ENCODE measurements around the gene MOSPD3.
"Not testable (repeated sequence)": the region's sequence is repeated elsewhere in the genome, so short reads cannot be mapped to it uniquely, and the experiment has no call there.

The MOSPD3 gene, protein sequence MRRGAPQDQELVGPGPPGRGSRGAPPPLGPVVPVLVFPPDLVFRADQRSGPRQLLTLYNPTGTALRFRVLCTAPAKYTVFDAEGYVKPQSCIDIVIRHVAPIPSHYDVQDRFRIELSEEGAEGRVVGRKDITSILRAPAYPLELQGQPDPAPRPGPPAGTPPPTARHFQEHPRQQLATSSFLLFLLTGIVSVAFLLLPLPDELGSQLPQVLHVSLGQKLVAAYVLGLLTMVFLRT

DNA sequence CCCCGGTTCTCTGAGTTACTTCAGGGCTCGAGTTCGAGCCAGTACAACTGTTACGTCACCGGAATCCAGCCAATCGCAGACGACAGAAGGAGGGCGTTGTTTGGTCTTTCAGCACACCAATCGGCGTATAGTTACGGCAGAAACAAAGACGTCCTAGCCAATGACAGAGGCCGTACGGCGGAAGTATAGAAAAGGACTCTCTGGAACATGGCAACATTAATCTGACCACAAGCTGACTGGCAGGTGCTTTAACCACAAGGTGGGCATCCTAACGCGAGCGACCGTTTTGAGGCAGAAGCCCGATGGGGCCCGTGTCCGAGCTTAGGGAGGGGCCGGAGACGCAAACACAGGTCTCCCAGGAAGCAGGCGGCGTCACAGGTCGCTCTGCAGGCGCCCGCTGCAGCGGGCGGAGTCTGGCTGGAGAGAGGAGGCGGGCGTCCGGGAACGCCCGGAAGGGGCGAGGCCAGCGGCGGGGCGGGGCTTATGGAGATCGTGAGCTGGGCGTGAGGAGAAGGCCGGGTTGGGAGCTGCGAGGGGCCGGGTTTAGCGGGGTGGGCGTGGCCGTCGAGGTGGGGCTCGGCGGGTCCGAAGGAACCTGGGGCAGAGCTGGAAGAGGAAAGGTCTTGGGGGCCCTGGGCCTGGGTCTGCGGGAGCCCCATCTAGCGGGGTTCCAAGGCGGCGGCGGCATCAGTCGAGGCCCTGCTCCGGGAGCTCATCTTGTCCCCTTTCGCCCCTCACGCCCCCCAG, at the start of gene MOSPD3:
Gene MOSPD3 (plus strand): TSS at position 558 of the 747 bp plus-strand sequence. CDS start 252 bp downstream, outside the sequence.
- DNase-seq (ENCODE audit: low read depth), result peak; percentile 99

DNA sequence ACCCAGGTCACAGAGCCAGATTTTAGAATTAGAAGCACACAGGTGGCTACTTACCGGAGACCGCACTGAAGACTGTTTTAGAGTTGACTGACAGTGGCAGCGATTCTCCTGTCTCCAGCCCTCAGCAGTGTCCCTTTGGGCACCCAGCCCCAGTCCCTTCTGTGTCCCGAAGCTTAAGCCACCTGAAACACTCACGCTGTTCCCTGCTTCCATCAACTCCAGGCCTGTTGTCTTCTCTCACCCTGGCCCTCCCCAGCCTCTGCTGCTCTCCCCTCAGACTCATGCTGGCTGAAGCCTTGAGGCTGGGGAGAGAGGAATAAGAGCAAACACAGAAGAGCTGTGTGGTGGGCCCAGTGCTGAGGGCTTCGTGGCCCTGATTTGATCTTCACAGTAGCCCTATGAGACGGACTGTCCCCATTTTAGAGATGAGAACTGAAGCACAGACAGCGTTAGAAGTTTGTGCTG, 49.2 kb upstream of the MOSPD3 start:
- no peak for DNase-seq (ENCODE audit: low read depth)

DNA sequence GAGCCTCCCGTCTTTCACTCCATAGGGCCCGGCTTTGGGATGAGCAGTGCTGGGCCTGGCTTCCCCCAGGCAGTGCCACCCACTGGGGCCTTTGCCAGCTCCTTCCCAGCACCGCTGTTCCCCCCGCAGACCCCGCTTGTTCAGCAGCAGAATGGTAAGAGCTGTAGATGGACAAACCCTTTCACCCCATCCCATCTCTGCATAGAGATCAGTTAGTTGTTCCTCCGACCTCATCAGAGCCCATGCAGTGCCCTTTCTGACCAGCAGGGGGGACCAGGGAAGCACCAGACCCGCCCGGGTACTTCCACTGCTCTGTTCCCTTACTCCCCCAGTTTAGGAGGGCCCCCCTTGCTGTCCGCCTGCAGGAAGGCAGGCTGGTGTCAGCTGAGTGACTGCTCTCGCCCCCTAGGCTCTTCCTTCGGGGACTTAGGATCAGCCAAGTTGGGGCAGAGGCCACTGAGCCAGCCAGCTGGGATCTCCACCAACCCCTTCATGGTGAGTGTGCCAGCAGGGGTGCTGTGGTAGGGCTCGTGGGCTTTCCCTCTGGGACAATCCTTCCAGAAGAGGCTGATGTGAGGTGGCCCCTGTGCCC, 48.4 kb upstream of the MOSPD3 start:
- peak; percentile 54 for DNase-seq (ENCODE audit: low read depth)

DNA sequence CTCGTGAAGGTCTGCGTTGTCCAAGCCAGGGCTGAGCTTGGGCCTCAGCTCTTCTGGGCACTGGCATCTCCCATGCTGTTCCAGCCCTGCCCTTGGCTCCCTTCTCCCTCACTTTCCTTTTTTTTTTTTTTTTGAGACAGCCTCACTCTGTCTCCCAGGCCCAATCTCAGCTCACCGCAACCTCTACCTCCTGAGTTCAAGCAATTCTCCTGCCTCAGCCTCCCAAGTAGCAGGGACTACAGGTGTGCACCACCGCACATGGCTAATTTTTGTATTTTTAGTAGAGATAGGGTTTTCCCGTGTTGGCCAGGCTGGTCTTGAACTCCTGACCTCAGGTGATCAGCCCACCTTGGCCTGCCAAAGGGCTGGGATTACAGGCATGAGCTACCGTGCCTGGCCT, 47.9 kb upstream of the MOSPD3 start:
- not testable (repeated sequence) for DNase-seq (ENCODE audit: low read depth)

DNA sequence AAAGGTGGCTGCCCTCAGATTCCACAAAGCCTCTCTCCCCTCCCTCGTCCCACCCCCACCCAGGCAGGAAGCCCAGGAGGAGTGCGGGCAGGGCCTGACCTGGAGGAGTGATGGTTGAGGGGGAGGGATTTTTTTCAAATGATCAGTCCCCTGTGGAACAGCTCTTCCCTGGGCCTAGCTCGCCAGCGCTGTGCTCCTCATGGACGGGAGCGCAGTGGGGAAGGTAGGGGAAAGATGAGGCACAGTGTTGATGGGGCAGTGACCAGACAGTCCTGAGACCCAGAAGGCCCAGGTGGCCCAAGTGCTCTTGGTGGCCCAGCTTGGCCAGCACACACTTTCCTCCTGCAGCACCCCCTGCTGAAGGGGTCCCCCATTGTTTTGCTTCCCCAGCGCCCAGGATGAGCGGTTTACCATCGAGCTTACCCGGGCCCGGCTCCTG, 47.2 kb upstream of the MOSPD3 start:
- no peak for DNase-seq (ENCODE audit: low read depth)

DNA sequence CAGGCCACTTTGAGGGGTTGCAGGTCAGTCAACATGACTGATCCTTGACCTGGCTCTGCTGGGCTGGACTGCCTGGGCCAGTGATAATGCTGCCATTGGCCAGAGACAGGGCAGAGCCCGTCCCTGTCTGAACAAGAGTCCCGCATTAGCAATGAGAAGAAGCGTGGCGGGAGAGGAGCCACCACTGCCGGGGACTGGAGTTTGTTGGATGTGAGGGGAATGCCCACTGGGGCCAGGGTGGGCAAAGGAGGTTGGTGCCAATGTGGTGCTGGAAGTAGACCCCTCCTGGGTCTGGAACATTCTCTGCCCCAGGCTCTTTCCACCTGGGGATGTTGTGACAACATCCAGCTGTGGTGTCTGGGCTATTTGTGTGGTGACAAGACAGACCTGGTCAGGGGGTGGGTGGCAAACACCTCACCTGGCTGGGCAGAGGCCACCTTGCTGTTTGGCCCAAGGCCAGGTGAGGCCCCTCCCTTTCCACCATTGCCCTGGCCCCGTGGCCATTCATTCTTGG, 46.3 kb upstream of the MOSPD3 start:
- DNase-seq (ENCODE audit: low read depth), result no peak

DNA sequence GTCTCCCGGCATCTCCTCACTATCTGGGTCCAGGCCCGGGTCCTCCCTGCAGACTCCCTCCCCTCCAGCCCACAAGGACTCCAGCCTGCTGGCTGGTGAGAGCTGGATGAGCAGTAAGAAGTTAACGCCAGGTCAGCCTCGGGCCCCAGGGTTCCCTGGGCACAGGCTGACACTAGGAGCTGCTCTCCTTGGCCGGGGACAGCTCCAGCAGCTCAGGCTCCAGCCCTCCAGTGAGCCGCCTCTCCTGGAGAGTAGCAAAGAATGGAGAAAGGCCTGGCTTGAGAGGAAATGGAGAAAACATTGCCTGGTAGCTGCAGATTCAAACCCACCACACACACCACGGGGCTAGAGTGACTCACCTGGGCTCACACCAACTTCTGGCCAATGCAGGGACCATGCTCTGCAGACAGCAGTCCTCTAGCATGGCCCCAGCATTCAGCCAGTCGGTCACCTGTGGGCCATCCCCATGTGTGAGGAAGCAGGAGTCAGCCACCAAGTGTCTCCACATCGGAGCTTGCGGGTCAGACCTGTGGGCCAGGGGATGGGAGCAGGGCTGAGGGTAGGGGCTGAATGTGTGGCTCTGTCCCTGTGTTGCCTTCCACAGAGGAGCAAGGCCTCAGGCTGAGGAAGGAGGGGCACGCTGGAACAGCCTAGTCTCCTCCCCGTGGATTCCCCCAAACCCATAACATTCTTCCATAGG, 45.2 kb upstream of the MOSPD3 start:
- no peak for DNase-seq (ENCODE audit: low read depth)

DNA sequence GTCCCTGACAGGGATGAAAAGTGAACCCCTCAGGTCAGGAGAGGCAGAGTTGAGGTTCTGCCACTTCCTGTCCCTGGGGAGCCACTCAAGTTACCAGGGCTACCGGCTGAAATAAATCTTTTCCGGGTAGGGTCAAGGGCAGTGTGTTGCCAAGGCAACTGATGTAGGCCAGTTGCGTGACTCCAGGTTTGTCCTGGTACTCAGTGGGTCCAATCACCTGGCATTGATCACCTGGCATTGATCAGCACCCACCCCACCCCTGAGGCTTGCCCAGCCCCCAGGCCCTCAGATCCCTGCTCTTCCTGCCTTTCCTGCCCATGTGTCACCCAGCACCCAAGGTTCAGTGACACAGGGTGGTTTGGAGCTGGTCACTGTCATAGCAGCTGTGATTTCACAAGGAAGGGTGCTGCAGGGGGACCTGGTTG, 44.6 kb upstream of the MOSPD3 start:
- no peak for DNase-seq (ENCODE audit: low read depth)

DNA sequence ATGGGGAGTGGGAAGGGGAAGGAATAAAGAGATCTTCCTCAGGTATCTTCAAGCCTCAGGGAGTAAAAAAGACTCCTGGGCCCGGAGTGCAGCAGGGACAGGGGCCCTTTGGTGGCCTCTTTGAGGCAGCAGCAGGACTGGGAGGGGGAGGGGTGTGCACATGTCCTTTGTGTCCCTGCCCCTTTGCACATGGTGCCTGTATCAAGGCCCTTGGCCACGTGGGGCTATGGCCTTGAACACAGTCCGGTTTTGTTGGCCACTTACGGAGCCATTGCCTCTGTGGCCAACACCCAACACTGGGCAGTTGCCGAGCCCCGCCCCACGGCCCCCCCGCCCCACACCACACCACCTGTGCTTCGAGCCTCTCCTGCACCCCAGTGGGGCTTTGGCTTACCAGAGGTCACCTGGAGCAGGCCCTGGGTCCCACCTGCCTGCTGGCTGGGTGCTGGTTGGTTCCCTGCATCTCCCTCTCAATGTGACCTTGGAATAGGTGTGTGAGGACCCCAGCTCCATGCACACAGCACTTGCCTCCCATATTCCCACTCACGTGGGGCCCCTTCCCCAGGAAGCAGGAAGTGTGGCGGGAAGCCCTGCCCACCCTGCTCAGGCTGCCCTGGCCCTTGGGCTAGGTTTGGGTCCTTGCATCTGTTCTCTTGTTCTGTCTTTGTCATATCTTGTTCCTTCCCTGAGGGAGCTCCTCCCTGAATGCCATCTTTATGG, 44.0 kb upstream of the MOSPD3 start:
- DNase-seq (ENCODE audit: low read depth), result no peak

DNA sequence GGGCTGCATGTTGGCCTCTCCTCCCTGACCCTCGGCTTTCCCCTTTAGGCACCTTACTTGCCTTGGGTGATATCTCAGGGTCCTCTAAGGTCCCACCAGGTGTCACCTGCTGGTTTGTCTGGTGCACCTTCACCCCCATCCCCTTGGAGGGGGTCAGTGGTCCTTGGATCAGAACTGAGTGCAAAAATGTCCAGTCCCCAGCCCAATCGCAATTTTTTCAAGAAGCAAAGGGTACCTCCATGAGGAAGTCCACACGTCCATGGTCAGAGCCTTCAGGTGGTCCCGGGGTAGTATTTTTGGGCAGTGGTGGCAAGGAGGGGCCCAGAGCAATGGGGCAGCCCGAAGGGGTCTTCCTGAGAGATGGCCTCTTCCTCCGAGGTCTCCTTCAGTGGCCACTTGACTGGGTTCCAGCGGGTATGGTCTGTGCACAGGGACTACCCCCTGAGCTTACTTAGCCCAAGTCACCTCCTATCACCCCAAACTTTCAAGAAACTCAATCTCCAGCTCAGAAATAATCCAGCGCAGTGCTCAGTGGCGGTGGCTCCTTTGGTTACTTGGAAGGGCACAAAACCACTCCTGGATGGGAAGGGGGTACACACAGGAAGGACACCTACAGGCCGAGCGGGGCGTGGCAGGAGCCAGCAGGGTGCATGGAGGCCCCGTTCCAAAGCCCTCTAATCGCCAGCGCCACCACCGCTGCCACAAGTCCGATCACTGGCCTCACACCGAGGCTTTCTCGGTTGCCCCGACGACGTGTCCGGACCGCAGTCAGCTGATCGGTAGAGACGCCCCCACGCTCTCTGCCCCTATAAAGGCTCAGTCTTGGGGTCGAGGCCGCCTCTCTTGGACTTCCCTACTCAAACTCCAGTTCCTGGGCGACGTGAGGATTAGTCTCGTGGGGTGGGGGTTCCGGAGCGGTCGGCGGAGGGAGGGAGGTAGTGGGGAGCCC, 43.2 kb upstream of the MOSPD3 start:
- DNase-seq (ENCODE audit: low read depth), result no peak

DNA sequence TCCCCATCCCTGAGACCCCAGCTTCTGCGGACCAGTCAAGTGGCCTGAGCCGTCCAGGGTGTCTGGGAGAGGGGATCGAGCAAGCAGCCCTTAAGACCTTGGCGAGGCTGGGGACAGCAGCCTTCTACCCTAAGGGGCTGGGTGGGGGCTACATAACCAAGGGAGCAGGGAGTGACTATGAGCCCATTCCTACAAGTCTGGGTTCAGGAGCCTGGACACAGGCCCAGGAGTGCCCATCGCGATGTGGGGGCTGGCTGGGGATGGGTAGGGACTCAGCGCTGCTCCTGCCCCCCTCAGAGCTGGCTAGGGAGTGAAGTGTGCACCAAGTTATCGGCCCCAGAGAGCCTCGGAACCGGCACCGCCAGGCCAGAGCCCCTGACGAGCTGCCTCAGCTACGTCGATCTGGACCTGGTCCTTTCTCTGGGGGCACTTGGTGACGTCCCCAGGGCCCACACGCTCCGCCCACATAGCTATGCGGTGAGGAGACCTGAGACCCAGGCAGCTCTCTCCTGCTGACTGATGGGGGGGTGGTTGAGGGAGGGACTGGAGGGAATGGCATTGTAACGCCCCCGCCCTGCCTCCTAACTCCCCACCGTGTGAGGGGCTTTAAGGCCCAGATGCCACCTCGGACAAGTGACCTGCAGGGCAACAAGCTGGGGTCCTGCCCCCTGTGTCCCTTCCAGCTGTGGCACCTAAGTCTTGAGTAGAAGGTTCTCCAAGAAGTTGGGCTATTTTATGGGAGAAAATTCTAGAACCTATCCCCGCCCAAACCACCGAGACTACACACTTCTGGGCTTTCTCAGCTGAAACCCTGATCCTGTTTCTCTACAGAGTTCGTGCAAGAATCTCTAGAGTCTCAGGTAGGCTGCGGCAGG, 41.1 kb upstream of the MOSPD3 start:
- peak; percentile 57 for DNase-seq (ENCODE audit: low read depth)

DNA sequence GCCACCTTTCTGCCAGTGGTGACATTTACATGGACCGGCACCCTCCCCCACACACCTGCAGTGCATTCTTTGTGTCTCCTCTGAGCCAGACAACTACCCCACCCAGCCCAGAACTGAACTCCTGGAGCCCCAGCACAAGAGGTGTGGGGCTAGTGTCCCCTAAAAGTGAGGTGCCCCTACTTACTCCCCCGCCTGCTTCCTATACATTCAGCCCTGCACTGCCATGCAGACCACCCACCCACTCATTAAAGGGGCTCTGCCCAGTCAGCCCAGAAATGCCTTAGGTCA, 40.6 kb upstream of the MOSPD3 start:
- DNase-seq (ENCODE audit: low read depth), result no peak

DNA sequence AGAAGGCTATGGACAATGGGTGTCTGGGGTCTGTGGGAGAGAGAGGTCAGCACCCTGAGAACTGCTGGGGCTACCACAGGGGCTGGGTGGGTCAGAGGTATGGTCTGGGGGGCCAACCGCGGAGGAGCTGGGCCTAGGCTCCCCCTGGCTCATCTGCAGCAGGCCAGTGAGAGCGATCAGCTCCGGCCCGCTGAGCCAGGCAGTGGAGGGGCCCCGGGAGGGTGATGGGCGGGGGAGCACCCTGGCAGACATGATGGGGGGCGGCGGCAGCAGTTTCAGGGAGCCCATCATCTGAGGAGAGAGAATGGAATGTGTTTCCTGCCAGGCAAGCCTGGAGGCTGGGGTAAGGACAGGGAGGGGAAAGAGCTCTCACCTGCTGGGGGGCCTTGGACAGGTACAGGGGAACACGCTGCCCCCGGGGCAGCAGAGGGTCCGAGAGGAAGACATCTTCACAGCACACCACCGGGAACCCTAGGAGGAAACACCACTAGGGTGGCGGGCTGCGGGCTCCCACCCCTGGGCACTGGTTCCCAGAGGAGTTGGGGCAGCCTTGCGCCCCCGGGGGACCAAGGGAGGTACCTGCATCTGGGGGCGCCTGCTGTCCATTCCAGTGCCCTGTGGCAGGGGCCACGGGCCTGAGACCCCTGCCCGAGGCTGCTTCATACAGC, 39.9 kb upstream of the MOSPD3 start:
- no peak for DNase-seq (ENCODE audit: low read depth)

DNA sequence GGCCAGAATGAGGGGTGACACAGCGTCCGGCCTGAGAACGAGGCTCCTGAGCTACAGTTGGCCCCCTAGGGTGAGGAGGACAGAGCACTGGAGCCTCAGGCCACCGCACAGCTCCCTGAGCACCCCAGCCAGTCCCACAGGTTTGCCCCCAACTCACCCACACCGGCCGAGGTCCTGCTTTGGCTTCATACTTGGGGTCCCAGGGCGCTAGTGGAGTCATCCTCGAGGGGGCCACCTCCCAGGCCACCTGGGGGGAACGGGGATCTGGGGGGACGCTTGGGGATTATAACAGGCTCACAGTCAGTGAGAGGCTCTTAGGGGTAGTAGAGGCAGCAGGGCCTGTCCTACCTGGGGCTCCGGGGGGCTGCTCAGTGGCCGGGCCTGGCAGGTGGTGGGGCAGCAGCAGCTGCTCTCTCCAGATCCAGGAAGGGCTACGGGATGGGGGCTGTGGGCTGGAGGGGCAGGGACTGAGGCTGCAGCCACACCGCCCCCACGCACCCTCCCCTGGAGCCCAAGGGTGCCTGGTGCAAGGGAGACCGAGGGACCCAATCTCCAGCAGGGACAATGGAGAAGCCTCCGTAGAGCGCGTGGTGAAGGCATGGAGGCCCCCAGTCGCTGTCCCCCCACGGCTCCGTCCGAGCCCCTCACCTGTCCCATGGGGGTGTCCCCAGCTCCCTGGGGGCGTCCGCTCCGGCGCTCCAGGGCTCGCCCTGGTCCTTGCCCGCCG, 39.2 kb upstream of the MOSPD3 start:
- no peak for DNase-seq (ENCODE audit: low read depth)

DNA sequence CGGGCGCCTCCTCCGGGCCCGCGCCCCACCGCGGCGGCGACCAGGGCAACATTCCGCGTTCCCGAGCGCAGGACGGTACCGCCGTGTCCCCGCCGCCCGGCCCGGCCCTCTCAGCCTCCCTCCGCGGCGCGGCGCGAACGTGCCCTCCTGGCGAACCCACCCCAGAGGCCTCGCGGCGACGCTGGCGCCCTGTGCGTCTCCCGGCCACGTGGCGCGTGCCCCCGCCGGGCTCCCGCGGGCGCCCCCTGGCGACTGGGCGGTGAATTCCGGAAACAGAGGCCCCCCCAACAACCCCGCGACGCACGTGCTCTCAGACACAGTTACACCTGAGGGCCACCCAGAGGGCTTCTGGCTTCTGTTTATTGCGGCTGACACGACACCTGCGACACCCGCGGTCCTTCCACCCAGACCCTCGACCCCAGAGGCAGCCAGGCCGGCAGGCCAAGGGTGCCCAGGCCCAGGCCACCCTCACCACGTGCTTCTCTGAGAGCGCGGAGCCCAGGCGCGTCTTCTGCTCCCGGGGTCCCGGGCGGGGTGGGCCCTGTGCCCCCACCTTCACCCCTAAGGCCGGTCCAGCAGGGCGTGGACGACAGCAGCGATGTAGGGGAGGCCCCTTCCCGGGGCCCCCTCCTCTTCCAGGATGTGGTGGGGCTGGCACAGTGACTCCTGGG, 38.5 kb upstream of the MOSPD3 start, which contains the start of gene SAP25:
Gene SAP25 (minus strand): TSS at position 210 of the 671 bp plus-strand sequence. CDS start 158 bp downstream, at position 52.
- DNase-seq (ENCODE audit: low read depth), result no peak

DNA sequence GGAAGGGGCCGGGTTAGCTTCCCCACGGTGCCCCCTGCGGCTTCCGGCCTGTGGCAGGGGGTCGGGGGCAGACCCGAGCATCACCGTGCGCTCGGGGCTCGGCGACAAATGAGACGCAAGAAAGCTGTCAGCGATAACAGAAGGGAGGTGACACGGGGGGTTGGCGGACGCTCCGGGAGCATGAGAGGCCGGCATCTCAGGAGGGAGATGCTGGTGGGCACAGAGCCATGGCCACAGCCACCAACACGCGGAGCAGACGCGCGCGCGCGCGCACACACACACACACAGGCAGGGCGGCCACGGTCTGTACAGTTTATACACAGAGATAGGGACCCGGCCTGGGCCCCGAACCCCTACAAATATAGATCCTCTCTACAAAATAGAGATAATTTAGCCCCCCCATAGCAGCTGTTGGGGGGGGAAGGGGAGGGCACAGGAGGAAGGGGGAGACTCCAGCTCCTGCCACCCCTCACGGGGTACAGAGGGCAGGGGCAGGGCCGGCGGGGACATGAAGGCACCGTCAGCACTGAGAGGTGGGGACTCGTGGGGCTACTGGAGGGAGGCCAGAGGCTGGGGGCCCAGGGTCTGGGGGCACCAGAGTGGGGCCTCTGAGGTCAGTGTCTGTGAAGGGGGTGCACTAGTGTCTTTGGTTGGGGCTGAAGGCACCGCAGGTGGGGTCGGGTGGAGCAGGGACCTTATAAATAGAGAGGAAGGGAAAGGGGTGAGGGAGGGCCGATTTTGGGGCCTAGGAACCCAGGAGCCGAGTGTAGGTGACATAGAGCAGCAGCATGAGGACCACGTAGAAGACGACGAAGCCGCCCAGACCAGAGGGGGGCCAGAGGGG, 37.8 kb upstream of the MOSPD3 start:
- no peak for DNase-seq (ENCODE audit: low read depth)

DNA sequence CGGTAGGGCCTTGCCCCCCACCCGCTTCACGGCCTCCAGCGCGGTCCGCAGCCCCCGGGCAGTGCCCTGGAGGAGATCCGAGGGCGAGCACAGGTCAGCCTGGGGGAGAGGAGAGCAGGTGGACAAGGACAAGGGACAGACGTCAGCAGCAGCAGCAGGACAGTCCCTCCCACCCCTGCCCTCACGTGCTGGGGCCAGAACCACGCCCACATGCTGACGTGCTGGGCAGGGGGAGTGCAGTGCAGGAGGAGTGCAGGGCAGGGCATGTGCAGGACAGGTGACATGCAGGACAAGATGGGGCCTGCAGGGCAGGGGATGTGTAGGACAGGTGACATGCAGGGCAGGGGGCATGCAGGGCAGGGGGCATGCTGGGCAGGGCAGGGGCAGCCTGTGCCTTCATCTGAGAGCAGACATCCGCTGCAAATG, 37.1 kb upstream of the MOSPD3 start:
- DNase-seq (ENCODE audit: low read depth), result no peak
